Neuronal stem cell (in vitro differentiated cells): ENCODE measurements around the gene XPC.

Experiments used
- DNase-seq: peaks from one replicate; pipeline ENCODE4 v3.0.0-alpha.2; 2013; ENCODE audit warnings: low spot score
- H2AFZ ChIP-seq: one replicate; pipeline ENCODE4 v1.6.1; 2013; ENCODE audit warnings: mild to moderate bottlenecking, low read length, inconsistent platforms
- H2AK5ac ChIP-seq: 2 replicates; pipeline ENCODE4 v1.6.1; 2013; ENCODE audit warnings: low read depth, mild to moderate bottlenecking, inconsistent platforms, low read length, moderate library complexity, mixed read lengths
- H2BK120ac ChIP-seq: 2 replicates; pipeline ENCODE4 v1.6.1; 2013; ENCODE audit warnings: low read depth, mild to moderate bottlenecking, inconsistent platforms, low read length, moderate library complexity, mixed read lengths
- H2BK12ac ChIP-seq: one replicate; pipeline ENCODE4 v1.6.1; 2013; ENCODE audit warnings: low read length, inconsistent platforms
- H2BK15ac ChIP-seq: 2 replicates; pipeline ENCODE4 v1.6.1; 2013; ENCODE audit warnings: mild to moderate bottlenecking, low read length, inconsistent platforms, mixed read lengths
- H2BK5ac ChIP-seq: one replicate; pipeline ENCODE4 v1.6.1; 2013; ENCODE audit warnings: inconsistent platforms, mild to moderate bottlenecking, low read length, moderate library complexity
- H3K14ac ChIP-seq: one replicate; pipeline ENCODE4 v1.6.1; 2013; ENCODE audit warnings: low read length, inconsistent platforms
- H3K18ac ChIP-seq: 2 replicates; pipeline ENCODE4 v1.6.1; 2013; ENCODE audit warnings: low read length, inconsistent platforms
- H3K23ac ChIP-seq: 2 replicates; pipeline ENCODE4 v1.6.1; 2013; ENCODE audit warnings: low read depth, mild to moderate bottlenecking, mixed read lengths, low read length, inconsistent platforms; ENCODE audit not compliant: poor library complexity
- H3K27ac ChIP-seq: replicated peaks from 3 replicates; pipeline ENCODE4 v1.5.1; 2013; ENCODE audit warnings: low read length, inconsistent platforms
- H3K27me3 ChIP-seq, 3 experiments: 2 replicates each; pipeline ENCODE4 v1.6.1; 2013; ENCODE audit warnings: low read length in 3 of 3, mild to moderate bottlenecking in 2 of 3, inconsistent platforms in 1 of 3, low read depth in 1 of 3, mixed read lengths in 1 of 3, moderate library complexity in 1 of 3; ENCODE audit not compliant: control insufficient read depth in 3 of 3, insufficient read depth in 3 of 3
- H3K36me3 ChIP-seq, 2 donors: replicated peaks in 1 of 2; 2 replicates each; pipeline ENCODE4 v1.6.1; 2013; ENCODE audit warnings: low read length in 2 of 2; ENCODE audit not compliant: control insufficient read depth in 2 of 2, insufficient read depth in 2 of 2
- H3K4ac ChIP-seq: 2 replicates; pipeline ENCODE4 v1.6.1; 2013; ENCODE audit warnings: inconsistent platforms, mild to moderate bottlenecking, low read length, moderate library complexity
- H3K4me1 ChIP-seq, 2 donors: 1 replicate in 1 of 2; 2 replicates in 1 of 2; pipeline ENCODE4 v1.6.1; 2013; ENCODE audit warnings: low read length in 2 of 2, low read depth in 1 of 2; ENCODE audit not compliant: control insufficient read depth in 2 of 2, insufficient read depth in 1 of 2
- H3K4me2 ChIP-seq: one replicate; pipeline ENCODE4 v1.6.1; 2013; ENCODE audit warnings: mild to moderate bottlenecking, low read length, inconsistent platforms; ENCODE audit not compliant: insufficient read depth, poor library complexity, severe bottlenecking
- H3K4me3 ChIP-seq, 2 donors: 2 replicates each; pipeline ENCODE4 v1.5.1; 2013; ENCODE audit warnings: low read length in 2 of 2, mild to moderate bottlenecking in 2 of 2, inconsistent platforms in 1 of 2, moderate library complexity in 1 of 2
- H3K79me1 ChIP-seq: one replicate; pipeline ENCODE4 v1.6.1; 2013; ENCODE audit warnings: low read depth, mild to moderate bottlenecking, inconsistent platforms, low read length, moderate library complexity
- H3K9ac ChIP-seq: one replicate; pipeline ENCODE4 v1.6.1; 2013; ENCODE audit warnings: mild to moderate bottlenecking, low read depth, low read length, inconsistent platforms; ENCODE audit not compliant: poor library complexity
- H3K9me3 ChIP-seq, 2 donors: replicated peaks in 1 of 2; 2 replicates each; pipeline versions ENCODE3 to v1.6.1; 2013; ENCODE audit warnings: low read length in 2 of 2, mild to moderate bottlenecking in 2 of 2, inconsistent platforms in 1 of 2, low read depth in 1 of 2, mixed read lengths in 1 of 2, moderate library complexity in 1 of 2; ENCODE audit not compliant: control insufficient read depth in 2 of 2, insufficient read depth in 1 of 2
- H4K8ac ChIP-seq: one replicate; pipeline ENCODE4 v1.6.1; 2013; ENCODE audit warnings: low read depth, mild to moderate bottlenecking, inconsistent platforms, low read length, moderate library complexity
- H4K91ac ChIP-seq: one replicate; pipeline ENCODE4 v1.6.1; 2013; ENCODE audit warnings: low read length, low read depth, mild to moderate bottlenecking, inconsistent platforms; ENCODE audit not compliant: poor library complexity
- WGBS, 2 donors: extraction: QIAGEN DNeasy Blood & Tissue Kit; methylation state at CpG; one replicate each; pipeline ENCODE4 v1.1.7; 2013; ENCODE audit warnings: missing lambda C conversion rate in 2 of 2, mixed read lengths in 1 of 2; ENCODE audit not compliant: insufficient read length in 2 of 2, insufficient replicate concordance in 1 of 2; ENCODE audit errors: extremely low coverage in 2 of 2; 5-methylcytosine and 5-hydroxymethylcytosine counted together

XPC gene

DNA sequence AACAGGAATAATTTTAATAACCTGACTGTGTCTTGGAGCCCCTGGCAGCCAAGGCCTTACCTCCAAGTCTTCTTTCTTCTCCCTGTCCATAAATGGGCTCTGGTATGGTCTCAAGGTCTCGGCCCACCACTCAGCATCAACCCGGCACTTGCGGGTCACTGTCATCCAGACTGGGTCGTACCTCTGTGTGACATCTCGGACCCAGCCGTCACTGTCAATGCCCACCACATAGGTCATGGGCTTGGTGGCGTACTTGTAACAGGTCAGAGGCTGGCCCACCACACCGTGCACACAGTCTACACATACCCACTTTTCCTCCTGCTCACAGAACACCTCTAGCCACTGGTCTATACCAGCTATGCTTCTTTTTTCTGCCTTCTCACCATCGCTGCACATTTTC, 20.4 kb downstream of the XPC start:
- Histone ChIP-seq H3K27me3 (no peaks in the 10 kb centered on the region), H3K9me3 (peaks cover 0 to 22% of the 10 kb centered on the region in 2 donors), H3K14ac (no peak overlapping the region), H3K79me1 (no peaks in the 10 kb centered on the region), H3K4me1 (no peaks in the 10 kb centered on the region), H2BK12ac (no peak overlapping the region), H3K4me3 (no peak overlapping the region), H3K36me3 (peaks cover 45 to 98% of the 10 kb centered on the region in 2 donors), H2BK15ac (no peak overlapping the region), H3K9ac (no peak overlapping the region), H3K4ac (no peak overlapping the region), H3K27ac (no peak overlapping the region), H3K18ac (no peak overlapping the region), H3K23ac (no peak overlapping the region), H3K4me2 (no peak overlapping the region), H2AK5ac (no peak overlapping the region), H2BK5ac (no peak overlapping the region), H4K91ac (no peak overlapping the region), H2AFZ (no peak overlapping the region), H2BK120ac (no peak overlapping the region), H4K8ac (no peak overlapping the region)
- WGBS, 2 donors: no CpG with 5 or more reads among the region's 9 CpGs
- DNase-seq: no peak

DNA sequence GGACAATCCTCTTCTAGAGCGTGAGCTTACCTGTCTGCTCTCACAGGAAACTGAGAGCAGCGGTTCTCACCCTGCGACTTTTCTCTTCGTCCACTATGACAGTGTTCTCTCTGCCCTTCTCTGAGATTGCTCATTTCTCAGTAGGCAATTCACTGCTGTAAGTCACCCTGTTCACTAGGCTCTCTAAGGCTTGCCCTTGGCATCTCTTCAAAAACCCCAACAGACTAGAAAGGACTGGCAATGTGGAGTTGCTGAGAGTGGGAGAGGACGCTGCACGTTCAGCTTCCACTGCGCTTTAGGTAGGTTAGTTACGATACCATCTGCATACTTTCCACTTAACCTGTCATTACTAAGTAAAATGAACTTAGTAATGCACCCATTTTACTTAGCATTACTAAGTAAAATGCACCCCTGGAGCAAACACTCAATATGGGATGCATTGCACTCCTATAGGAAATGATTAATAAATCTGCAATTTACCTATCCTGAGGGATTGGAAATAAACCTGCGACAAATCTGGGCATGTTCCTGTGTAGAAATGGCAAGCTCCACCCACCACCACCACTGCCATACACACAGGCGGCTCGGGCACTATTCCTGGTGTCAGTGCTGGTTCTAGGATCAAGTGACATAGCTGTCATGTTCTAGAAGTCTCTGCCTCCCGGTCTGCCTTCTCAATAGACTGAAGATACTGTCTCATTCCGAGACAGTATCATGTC, 21.4 kb downstream of the XPC start:
- Histone ChIP-seq H3K23ac (no peak overlapping the region), H2BK12ac (no peak overlapping the region), H2AFZ (no peak overlapping the region), H3K27me3 (no peaks in the 10 kb centered on the region), H3K27ac (no peak overlapping the region), H3K9ac (no peak overlapping the region), H3K4ac (no peak overlapping the region), H3K79me1 (no peaks in the 10 kb centered on the region), H3K14ac (no peak overlapping the region), H3K36me3 (peaks cover 48 to 98% of the 10 kb centered on the region in 2 donors), H4K91ac (no peak overlapping the region), H2AK5ac (no peak overlapping the region), H3K9me3 (peaks cover 0 to 12% of the 10 kb centered on the region in 2 donors), H2BK15ac (no peak overlapping the region), H2BK120ac (no peak overlapping the region), H3K18ac (no peak overlapping the region), H2BK5ac (no peak overlapping the region), H3K4me2 (no peak overlapping the region), H3K4me3 (no peak overlapping the region), H4K8ac (no peak overlapping the region), H3K4me1 (no peaks in the 10 kb centered on the region)
- no CpG with 5 or more reads among the region's 13 CpGs for WGBS, 2 donors
- DNase-seq: no peak

GRCh38 chr3:14156201-14156600, 22.2 kb downstream of the XPC start:
- Histone ChIP-seq H2BK120ac (no peak overlapping the region), H3K4ac (no peak overlapping the region), H3K36me3 (peaks cover 46 to 98% of the 10 kb centered on the region in 2 donors), H2BK15ac (no peak overlapping the region), H3K9me3 (peaks cover 0 to 4% of the 10 kb centered on the region in 2 donors), H3K18ac (no peak overlapping the region), H3K4me1 (no peaks in the 10 kb centered on the region), H3K9ac (no peak overlapping the region), H2AK5ac (no peak overlapping the region), H2AFZ (no peak overlapping the region), H3K23ac (no peak overlapping the region), H3K79me1 (no peaks in the 10 kb centered on the region), H4K8ac (no peak overlapping the region), H3K14ac (no peak overlapping the region), H2BK12ac (no peak overlapping the region), H3K4me3 (peak overlapping the region in 1 of 2 donors; percentile 13), H3K27ac (no peak overlapping the region), H3K27me3 (no peaks in the 10 kb centered on the region), H2BK5ac (no peak overlapping the region), H3K4me2 (no peak overlapping the region), H4K91ac (no peak overlapping the region)
- 100% methylated on average over 1 of the region's 7 CpGs; no CpG with 5 or more reads in 1 of the 2 donors for WGBS, 2 donors
- DNase-seq: no peak

- Histone ChIP-seq H3K4me2 (no peak overlapping the region), H3K4me3 (no peak overlapping the region), H3K4ac (no peak overlapping the region), H3K9me3 (no peaks in the 10 kb centered on the region), H3K23ac (no peak overlapping the region), H2AK5ac (no peak overlapping the region), H3K14ac (no peak overlapping the region), H3K27ac (no peak overlapping the region), H4K91ac (no peak overlapping the region), H2BK5ac (no peak overlapping the region), H2BK12ac (no peak overlapping the region), H3K36me3 (peaks cover 39 to 96% of the 10 kb centered on the region in 2 donors), H3K9ac (no peak overlapping the region), H4K8ac (no peak overlapping the region), H3K18ac (no peak overlapping the region), H2BK120ac (no peak overlapping the region), H2AFZ (no peak overlapping the region), H3K79me1 (no peaks in the 10 kb centered on the region), H3K27me3 (no peaks in the 10 kb centered on the region), H2BK15ac (no peak overlapping the region), H3K4me1 (no peaks in the 10 kb centered on the region)
- no peak for DNase-seq
- no CpG with 5 or more reads among the region's 7 CpGs for WGBS, 2 donors
Observed at GRCh38 chr3:14154895-14155440, 23.4 kb downstream of the XPC start.
